ENCODE results near the gene ZNG1A.
"Not testable (repeated sequence)": the region's sequence is repeated elsewhere in the genome, so short reads cannot be mapped to it uniquely, and the experiment has no call there.

Gene ZNG1A

GRCh38 chr9:94323-94722, 84.5 kb downstream of the ZNG1A start:
- H3K4me1 ChIP-seq (ENCODE audit: control insufficient read depth, insufficient read depth, low read length); H3K36me3 ChIP-seq (ENCODE audit: control insufficient read depth in 2 of 2, insufficient read depth in 2 of 2, low read length in 2 of 2); H3K4me3 ChIP-seq (ENCODE audit: low read length in 2 of 2); H3K9ac ChIP-seq (ENCODE audit: low read length in 2 of 2); H3K9me3 ChIP-seq (ENCODE audit: control insufficient read depth in 2 of 2, low read length in 2 of 2); H3K27ac ChIP-seq (ENCODE audit: low read length); H3K27me3 ChIP-seq (ENCODE audit: control insufficient read depth in 1 of 2, insufficient read depth in 2 of 2, low read length in 2 of 2): not testable (repeated sequence)

DNA sequence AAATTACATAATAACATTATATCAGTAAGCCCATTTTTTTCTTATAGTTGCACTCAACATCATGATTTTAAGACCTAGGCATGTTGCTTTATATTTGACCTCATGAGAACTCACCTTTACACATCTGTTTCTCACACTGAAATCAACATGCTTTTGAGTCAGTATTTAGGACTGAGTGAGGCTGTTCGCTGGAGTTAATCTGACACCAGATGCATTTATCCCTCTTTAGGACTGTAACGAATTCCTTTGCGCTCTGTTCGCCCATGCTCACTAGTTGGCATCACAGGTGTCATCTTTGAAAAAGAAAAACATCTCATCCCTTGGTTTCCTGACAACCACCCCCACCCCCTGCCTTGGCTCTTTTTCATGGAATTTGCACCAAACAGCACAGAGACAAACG, 84.9 kb downstream of the ZNG1A start:
- not testable (repeated sequence) for H3K4me1 ChIP-seq (ENCODE audit: control insufficient read depth, insufficient read depth, low read length); H3K27ac ChIP-seq (ENCODE audit: low read length); H3K9me3 ChIP-seq (ENCODE audit: control insufficient read depth in 2 of 2, low read length in 2 of 2); H3K27me3 ChIP-seq (ENCODE audit: control insufficient read depth in 1 of 2, insufficient read depth in 2 of 2, low read length in 2 of 2); H3K4me3 ChIP-seq (ENCODE audit: low read length in 2 of 2); H3K36me3 ChIP-seq (ENCODE audit: control insufficient read depth in 2 of 2, insufficient read depth in 2 of 2, low read length in 2 of 2); H3K9ac ChIP-seq (ENCODE audit: low read length in 2 of 2)

- H3K4me1 ChIP-seq (ENCODE audit: control insufficient read depth, insufficient read depth, low read length); H3K9ac ChIP-seq (ENCODE audit: low read length in 2 of 2); H3K9me3 ChIP-seq (ENCODE audit: control insufficient read depth in 2 of 2, low read length in 2 of 2); H3K36me3 ChIP-seq (ENCODE audit: control insufficient read depth in 2 of 2, insufficient read depth in 2 of 2, low read length in 2 of 2); H3K27me3 ChIP-seq (ENCODE audit: control insufficient read depth in 1 of 2, insufficient read depth in 2 of 2, low read length in 2 of 2); H3K27ac ChIP-seq (ENCODE audit: low read length); H3K4me3 ChIP-seq (ENCODE audit: low read length in 2 of 2): not testable (repeated sequence)
Measured at GRCh38 chr9:90851-91250, 88.0 kb downstream of the ZNG1A start.

GRCh38 chr9:88396-89037, 90.3 kb downstream of the ZNG1A start:
- not testable (repeated sequence) for H3K27me3 ChIP-seq (ENCODE audit: control insufficient read depth in 1 of 2, insufficient read depth in 2 of 2, low read length in 2 of 2); H3K27ac ChIP-seq (ENCODE audit: low read length); H3K4me3 ChIP-seq (ENCODE audit: low read length in 2 of 2); H3K4me1 ChIP-seq (ENCODE audit: control insufficient read depth, insufficient read depth, low read length); H3K9ac ChIP-seq (ENCODE audit: low read length in 2 of 2); H3K36me3 ChIP-seq (ENCODE audit: control insufficient read depth in 2 of 2, insufficient read depth in 2 of 2, low read length in 2 of 2); H3K9me3 ChIP-seq (ENCODE audit: control insufficient read depth in 2 of 2, low read length in 2 of 2)

DNA sequence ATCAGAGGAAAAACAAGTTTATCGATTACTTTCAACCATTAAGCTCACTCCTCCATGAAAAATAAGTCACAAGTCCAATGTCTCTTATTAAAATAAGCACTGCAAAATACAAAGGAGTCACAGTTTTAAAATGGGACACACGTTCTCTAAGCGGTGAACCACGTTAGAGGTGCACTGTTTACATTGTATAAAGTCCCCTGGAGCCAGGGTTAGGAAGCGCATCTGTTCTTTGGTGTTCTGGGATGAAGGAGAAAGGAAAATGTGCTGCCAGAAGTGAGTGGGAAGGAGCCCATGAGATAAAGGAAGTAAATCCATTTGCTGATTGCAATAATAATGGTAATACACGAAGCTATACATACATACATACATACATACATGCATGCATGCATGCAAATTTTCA, 91.0 kb downstream of the ZNG1A start:
- H3K27ac ChIP-seq (ENCODE audit: low read length); H3K36me3 ChIP-seq (ENCODE audit: control insufficient read depth in 2 of 2, insufficient read depth in 2 of 2, low read length in 2 of 2); H3K27me3 ChIP-seq (ENCODE audit: control insufficient read depth in 1 of 2, insufficient read depth in 2 of 2, low read length in 2 of 2); H3K4me1 ChIP-seq (ENCODE audit: control insufficient read depth, insufficient read depth, low read length); H3K9ac ChIP-seq (ENCODE audit: low read length in 2 of 2); H3K4me3 ChIP-seq (ENCODE audit: low read length in 2 of 2); H3K9me3 ChIP-seq (ENCODE audit: control insufficient read depth in 2 of 2, low read length in 2 of 2): not testable (repeated sequence)

DNA sequence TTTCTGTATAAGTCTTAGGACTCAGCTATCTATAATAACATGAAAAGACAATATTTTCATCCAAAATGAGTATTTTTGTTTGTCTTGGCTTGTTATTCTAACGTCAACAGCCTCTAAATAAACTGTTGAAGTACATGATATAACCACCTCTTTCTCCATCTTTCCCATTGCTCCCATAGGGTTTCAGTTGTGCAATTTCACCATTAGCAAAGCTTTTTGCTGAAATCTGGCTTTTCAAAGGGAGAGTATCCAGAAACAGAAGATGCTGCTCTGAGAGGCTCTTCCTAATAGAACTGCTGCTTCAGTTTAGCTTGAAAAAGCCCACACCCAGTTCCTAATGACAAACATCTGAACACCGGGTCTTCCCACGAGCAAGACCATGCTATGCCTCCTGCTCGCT, 91.8 kb downstream of the ZNG1A start:
- not testable (repeated sequence) for H3K36me3 ChIP-seq (ENCODE audit: control insufficient read depth in 2 of 2, insufficient read depth in 2 of 2, low read length in 2 of 2); H3K27me3 ChIP-seq (ENCODE audit: control insufficient read depth in 1 of 2, insufficient read depth in 2 of 2, low read length in 2 of 2); H3K4me3 ChIP-seq (ENCODE audit: low read length in 2 of 2)

DNA sequence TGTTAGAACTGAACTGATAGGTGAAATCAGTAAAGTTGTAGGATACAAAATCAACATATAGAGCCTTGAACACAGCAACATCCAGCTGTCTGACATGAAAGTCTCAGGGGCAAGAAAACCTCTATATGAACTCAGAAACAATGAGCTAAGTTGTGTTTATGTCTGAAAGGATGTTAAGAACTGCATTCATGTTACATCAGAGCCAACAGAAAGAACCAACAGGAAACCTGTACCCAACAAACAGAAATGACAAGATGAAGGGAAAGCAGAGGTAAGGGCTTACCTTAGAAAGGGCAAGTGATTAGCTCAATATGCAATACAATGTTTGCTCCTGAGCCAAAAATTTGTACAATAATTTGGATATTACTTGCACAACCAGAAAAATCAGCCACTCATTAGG, 92.2 kb downstream of the ZNG1A start:
- not testable (repeated sequence) for H3K27me3 ChIP-seq (ENCODE audit: control insufficient read depth in 1 of 2, insufficient read depth in 2 of 2, low read length in 2 of 2); H3K9me3 ChIP-seq (ENCODE audit: control insufficient read depth in 2 of 2, low read length in 2 of 2); H3K9ac ChIP-seq (ENCODE audit: low read length in 2 of 2); H3K36me3 ChIP-seq (ENCODE audit: control insufficient read depth in 2 of 2, insufficient read depth in 2 of 2, low read length in 2 of 2); H3K4me3 ChIP-seq (ENCODE audit: low read length in 2 of 2); H3K4me1 ChIP-seq (ENCODE audit: control insufficient read depth, insufficient read depth, low read length); H3K27ac ChIP-seq (ENCODE audit: low read length)

More for the DNA sequence above, 91.8 kb downstream of the ZNG1A start:
- H3K27ac ChIP-seq (ENCODE audit: low read length); H3K9ac ChIP-seq (ENCODE audit: low read length in 2 of 2); H3K4me1 ChIP-seq (ENCODE audit: control insufficient read depth, insufficient read depth, low read length); H3K9me3 ChIP-seq (ENCODE audit: control insufficient read depth in 2 of 2, low read length in 2 of 2): not testable (repeated sequence)

- H3K9me3 ChIP-seq (ENCODE audit: control insufficient read depth in 2 of 2, low read length in 2 of 2); H3K27me3 ChIP-seq (ENCODE audit: control insufficient read depth in 1 of 2, insufficient read depth in 2 of 2, low read length in 2 of 2); H3K36me3 ChIP-seq (ENCODE audit: control insufficient read depth in 2 of 2, insufficient read depth in 2 of 2, low read length in 2 of 2); H3K27ac ChIP-seq (ENCODE audit: low read length); H3K4me1 ChIP-seq (ENCODE audit: control insufficient read depth, insufficient read depth, low read length); H3K4me3 ChIP-seq (ENCODE audit: low read length in 2 of 2); H3K9ac ChIP-seq (ENCODE audit: low read length in 2 of 2): not testable (repeated sequence)
Measured at GRCh38 chr9:82932-83689, 95.7 kb downstream of the ZNG1A start.

- not testable (repeated sequence) for H3K9me3 ChIP-seq (ENCODE audit: control insufficient read depth in 2 of 2, low read length in 2 of 2)
Measured at GRCh38 chr9:78333-78732, 100.5 kb downstream of the ZNG1A start.

GRCh38 chr9:76389-76788, 102.5 kb downstream of the ZNG1A start:
- H3K9me3 ChIP-seq (ENCODE audit: control insufficient read depth in 2 of 2, low read length in 2 of 2); H3K9ac ChIP-seq (ENCODE audit: low read length in 2 of 2); H3K4me1 ChIP-seq (ENCODE audit: control insufficient read depth, insufficient read depth, low read length); H3K27ac ChIP-seq (ENCODE audit: low read length); H3K4me3 ChIP-seq (ENCODE audit: low read length in 2 of 2); H3K27me3 ChIP-seq (ENCODE audit: control insufficient read depth in 1 of 2, insufficient read depth in 2 of 2, low read length in 2 of 2); H3K36me3 ChIP-seq (ENCODE audit: control insufficient read depth in 2 of 2, insufficient read depth in 2 of 2, low read length in 2 of 2): not testable (repeated sequence)

More at GRCh38 chr9:78333-78732, 100.5 kb downstream of the ZNG1A start:
- not testable (repeated sequence) for H3K36me3 ChIP-seq (ENCODE audit: control insufficient read depth in 2 of 2, insufficient read depth in 2 of 2, low read length in 2 of 2); H3K9ac ChIP-seq (ENCODE audit: low read length in 2 of 2); H3K27ac ChIP-seq (ENCODE audit: low read length); H3K4me3 ChIP-seq (ENCODE audit: low read length in 2 of 2); H3K4me1 ChIP-seq (ENCODE audit: control insufficient read depth, insufficient read depth, low read length); H3K27me3 ChIP-seq (ENCODE audit: control insufficient read depth in 1 of 2, insufficient read depth in 2 of 2, low read length in 2 of 2)

- not testable (repeated sequence) for H3K27ac ChIP-seq (ENCODE audit: low read length); H3K9me3 ChIP-seq (ENCODE audit: control insufficient read depth in 2 of 2, low read length in 2 of 2); H3K36me3 ChIP-seq (ENCODE audit: control insufficient read depth in 2 of 2, insufficient read depth in 2 of 2, low read length in 2 of 2); H3K9ac ChIP-seq (ENCODE audit: low read length in 2 of 2); H3K4me1 ChIP-seq (ENCODE audit: control insufficient read depth, insufficient read depth, low read length); H3K27me3 ChIP-seq (ENCODE audit: control insufficient read depth in 1 of 2, insufficient read depth in 2 of 2, low read length in 2 of 2)
- peak overlapping the region in 1 of 2 donors; percentile 64 for H3K4me3 ChIP-seq (ENCODE audit: low read length in 2 of 2)
Measured at GRCh38 chr9:73900-74525, 104.8 kb downstream of the ZNG1A start.
